ENCODE measurements around the gene CPNE7. TPM values are rescaled to one million over a fixed set of nuclear protein-coding genes. Genes with fewer than 3 reads are reported as not detected.

Gene CPNE7
- total and polyA plus RNA-seq, 8 donors: 0.92 to 6.2 (median 1.8) TPM; not detected in 1

DNA sequence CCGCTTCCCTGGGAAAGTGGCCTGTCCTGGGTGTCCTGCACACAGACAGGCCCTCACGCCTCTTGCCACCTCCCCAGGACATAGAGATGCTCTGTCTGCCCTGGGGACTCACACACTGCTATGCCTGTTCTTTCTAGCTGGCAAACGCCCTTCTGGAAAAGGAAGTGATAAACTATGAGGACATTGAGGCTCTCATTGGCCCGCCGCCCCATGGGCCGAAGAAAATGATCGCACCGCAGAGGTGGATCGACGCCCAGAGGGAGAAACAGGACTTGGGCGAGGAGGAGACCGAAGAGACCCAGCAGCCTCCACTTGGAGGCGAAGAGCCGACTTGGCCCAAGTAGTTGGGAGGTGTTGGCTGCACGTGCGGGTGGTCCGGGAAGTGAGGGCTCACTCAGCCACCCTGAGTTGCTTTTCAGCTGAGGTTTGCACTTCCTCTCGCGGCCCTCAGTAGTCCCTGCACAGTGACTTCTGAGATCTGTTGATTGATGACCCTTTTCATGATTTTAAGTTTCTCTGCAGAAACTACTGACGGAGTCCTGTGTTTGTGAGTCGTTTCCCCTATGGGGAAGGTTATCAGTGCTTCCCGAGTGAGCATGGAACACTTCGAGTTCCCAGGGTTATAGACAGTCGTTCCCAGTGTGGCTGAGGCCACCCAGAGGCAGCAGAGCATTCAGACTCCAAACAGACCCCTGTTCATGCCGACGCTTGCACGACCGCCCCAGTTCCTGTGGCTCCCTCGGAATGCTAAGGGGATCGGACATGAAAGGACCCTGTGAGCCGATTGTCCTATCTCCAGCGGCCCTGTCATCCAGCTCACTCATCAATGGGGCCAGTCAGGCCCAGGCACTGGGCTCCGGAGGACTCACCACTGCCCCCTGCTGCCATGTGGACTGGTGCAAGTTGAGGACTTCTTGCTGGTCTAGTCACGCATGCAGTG, 18.5 kb upstream of the CPNE7 start:
- no peaks in the 10 kb centered on the region for H3K9me3 ChIP-seq
- peaks cover 23 to 36% (median 24%) of the 10 kb centered on the region in 4 donors for H3K4me1 ChIP-seq
- DNase-seq: peak; percentile 80 to 91
- H3K4me3 ChIP-seq: no peak overlapping the region
- H3K27ac ChIP-seq: peak overlapping the region in 2 of 5 donors; percentile 8 to 36
- peaks cover 31 to 64% (median 63%) of the 10 kb centered on the region in 4 donors for H3K36me3 ChIP-seq
- intact Hi-C loops (cut with DNase I; ENCODE audit: low total_unique reads): no loop called here
- 61 to 69% (median 62%) methylated on average over 31 to 34 of the region's 34 CpGs for WGBS, 5 donors
- no peak for TF ChIP-seq EP300 (IDR thresholded peaks at IDR 0.05)
- TF ChIP-seq, protein P1, sequence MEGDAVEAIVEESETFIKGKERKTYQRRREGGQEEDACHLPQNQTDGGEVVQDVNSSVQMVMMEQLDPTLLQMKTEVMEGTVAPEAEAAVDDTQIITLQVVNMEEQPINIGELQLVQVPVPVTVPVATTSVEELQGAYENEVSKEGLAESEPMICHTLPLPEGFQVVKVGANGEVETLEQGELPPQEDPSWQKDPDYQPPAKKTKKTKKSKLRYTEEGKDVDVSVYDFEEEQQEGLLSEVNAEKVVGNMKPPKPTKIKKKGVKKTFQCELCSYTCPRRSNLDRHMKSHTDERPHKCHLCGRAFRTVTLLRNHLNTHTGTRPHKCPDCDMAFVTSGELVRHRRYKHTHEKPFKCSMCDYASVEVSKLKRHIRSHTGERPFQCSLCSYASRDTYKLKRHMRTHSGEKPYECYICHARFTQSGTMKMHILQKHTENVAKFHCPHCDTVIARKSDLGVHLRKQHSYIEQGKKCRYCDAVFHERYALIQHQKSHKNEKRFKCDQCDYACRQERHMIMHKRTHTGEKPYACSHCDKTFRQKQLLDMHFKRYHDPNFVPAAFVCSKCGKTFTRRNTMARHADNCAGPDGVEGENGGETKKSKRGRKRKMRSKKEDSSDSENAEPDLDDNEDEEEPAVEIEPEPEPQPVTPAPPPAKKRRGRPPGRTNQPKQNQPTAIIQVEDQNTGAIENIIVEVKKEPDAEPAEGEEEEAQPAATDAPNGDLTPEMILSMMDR (IDR thresholded peaks at IDR 0.05): peak in 5 of 7 experiments; percentile 14 to 65 (median 50)
- no peaks in the 10 kb centered on the region for H3K27me3 ChIP-seq

DNA sequence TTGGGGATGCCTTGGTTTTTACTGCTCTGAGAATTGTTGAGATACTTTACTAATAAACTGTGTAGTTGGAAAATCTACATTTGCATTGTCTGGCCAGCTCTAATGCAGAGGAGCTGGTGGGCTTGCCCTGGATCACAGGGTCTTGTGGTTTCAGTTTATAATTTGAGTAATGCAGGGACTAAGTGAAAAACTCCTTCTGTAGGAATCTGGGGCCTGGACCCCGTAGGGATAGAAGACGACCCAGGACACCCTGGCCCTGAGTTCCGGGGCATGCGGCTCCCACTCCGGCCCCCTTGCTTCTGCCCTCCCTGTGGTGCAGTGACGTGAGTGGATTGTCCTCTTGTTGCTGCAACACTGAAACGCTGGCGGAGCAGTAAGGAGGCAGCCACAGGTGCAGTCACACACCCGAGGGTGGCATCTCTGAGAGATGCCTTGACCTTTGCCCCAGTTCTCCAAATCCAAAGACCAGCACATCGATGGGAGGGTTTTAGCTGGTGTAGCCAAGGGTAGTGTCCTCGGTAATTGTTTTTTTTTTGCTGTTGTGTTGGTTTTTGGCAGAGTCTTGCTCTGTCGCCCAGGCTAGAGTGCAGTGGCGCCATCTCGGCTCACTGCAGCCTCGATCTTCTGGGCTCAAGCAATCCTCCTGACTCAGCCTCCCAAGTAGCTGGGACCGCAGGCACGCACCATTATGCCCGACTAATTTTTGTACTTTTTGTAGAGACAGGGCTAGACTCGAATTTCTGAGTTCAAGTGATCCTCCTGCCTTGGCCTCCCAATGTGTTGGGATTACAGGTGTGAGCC, 17.7 kb upstream of the CPNE7 start:
- TF ChIP-seq, protein P1 (IDR thresholded peaks at IDR 0.05): no peak
- no peak for TF ChIP-seq EP300 (IDR thresholded peaks at IDR 0.05)
- TF ChIP-seq POLR2A (IDR thresholded peaks at IDR 0.05): no peak
- no peak for TF ChIP-seq POLR2AphosphoS5 (IDR thresholded peaks at IDR 0.05)
- Histone ChIP-seq H3K27me3 (no peaks in the 10 kb centered on the region), H3K36me3 (peaks cover 34 to 64% (median 63%) of the 10 kb centered on the region in 4 donors), H3K27ac (peak overlapping the region in 1 of 5 donors; percentile 99), H3K4me3 (no peak overlapping the region), H3K4me1 (peaks cover 32 to 45% (median 33%) of the 10 kb centered on the region in 4 donors), H3K9me3 (no peaks in the 10 kb centered on the region)
- intact Hi-C loops (cut with DNase I; ENCODE audit: low total_unique reads): no loop called here
- DNase-seq: no peak
- WGBS, 5 donors: 81 to 92% (median 88%) methylated on average over 12 to 19 of the region's 19 CpGs

DNA sequence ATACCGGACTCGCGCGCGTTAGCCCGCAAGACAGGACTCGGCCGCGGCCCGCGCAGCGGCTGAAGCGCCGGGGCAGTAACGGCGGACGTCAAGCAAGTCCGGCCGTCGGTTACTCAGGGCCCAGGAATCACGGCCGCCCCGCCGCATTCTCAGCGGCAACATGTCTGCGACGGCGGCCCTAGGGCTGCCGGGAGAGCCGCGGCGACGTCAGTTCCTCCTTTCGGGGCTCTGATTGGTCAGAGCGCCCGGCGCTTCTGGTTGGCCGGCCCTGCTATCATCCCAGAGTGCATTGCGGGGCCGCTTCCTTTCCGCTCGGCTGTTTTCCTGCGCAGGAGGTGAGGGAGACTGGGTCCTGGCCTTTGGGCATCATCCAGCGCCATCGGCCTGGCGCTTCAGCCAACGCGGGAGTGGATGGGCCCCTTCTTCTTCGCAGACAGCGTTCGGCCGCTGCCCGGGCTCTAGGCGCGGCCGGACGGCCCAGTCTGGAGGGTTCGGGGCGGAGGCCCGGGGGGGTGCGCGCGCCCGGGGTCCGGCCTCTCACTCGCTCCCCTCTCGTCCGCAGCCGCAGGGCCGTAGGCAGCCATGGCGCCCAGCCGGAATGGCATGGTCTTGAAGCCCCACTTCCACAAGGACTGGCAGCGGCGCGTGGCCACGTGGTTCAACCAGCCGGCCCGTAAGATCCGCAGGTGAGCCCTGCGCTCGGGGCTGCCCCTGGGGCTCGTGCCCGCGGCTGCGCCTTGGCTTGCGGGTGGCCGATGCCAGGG, 15.0 kb upstream of the CPNE7 start, which contains the start of gene RPL13:
Gene RPL13 (plus strand): TSS at position 305 of the 764 bp plus-strand sequence. CDS start 278 bp downstream, at position 583.
- TF ChIP-seq, protein P1 (IDR thresholded peaks at IDR 0.05): peak in 1 of 7 experiments; percentile 5
- TF ChIP-seq POLR2AphosphoS5 (IDR thresholded peaks at IDR 0.05) (peak; percentile 94 to 99 (median 98)), POLR2A (IDR thresholded peaks at IDR 0.05) (peak in 2 of 4 donors; percentile 88 to 97), EP300 (IDR thresholded peaks at IDR 0.05) (no peak)
- peaks cover 39 to 58% (median 57%) of the 10 kb centered on the region in 4 donors for H3K36me3 ChIP-seq
- peak within 1 kb of the TSS; percentile 67 to 92 (median 83) for H3K4me3 ChIP-seq
- intact Hi-C loops (cut with DNase I; ENCODE audit: low total_unique reads): no loop called here
- H3K4me1 ChIP-seq: peaks cover 49 to 71% (median 59%) of the 10 kb centered on the region in 4 donors
- DNase-seq: peak; percentile 96 to 98
- H3K27ac ChIP-seq: peak within 1 kb of the TSS; percentile 98 to 99 (median 99)
- no peaks in the 10 kb centered on the region for H3K9me3 ChIP-seq
- H3K27me3 ChIP-seq: no peaks in the 10 kb centered on the region
- WGBS, 5 donors: 0 to 1% (median 0%) methylated on average over 31 to 87 of the region's 87 CpGs
